GM18526 (cell line): ENCODE measurements around the gene CST8.

ENCODE experiments used
- POLR2A ChIP-seq: IDR thresholded peaks from 3 replicates; pipeline ENCODE4 v1.6.1; 2011; ENCODE audit not compliant: insufficient read length; ENCODE audit errors: extremely low read depth

The CST8 gene

DNA sequence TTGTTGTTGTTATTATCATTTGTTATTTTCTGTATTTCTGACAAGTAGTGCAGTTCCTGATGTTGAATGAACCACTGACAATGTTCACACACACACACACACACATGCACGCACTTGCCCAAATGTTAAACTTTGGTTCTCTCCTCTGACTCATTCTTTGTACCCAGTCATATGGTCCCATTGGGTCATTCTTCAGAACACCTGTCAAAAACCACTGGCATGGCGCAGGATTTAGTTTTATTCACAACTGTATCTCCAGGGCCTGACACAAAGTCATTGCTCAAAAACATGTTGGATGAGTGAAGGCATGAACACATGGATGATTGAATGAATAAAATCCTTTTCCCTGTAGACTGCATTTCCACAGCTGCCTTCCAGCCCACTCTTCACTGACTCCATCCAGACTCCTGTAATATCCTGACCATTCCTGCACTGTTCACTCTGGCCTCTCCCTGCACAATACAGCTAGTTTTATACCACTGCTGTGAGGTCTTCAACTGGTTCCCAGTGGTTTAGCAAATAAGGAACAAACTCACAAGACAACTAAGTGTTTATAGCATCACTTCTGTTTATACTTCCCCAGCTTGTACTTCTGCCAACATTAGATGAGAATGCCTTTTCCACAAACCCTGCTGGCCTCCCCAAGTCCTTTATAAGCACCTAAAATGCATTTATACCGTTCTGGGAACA, 31.3 kb upstream of the CST8 start:
- TF ChIP-seq POLR2A: no peak

GRCh38 chr20:23461180-23461579, 29.7 kb upstream of the CST8 start:
- TF ChIP-seq POLR2A: no peak

DNA sequence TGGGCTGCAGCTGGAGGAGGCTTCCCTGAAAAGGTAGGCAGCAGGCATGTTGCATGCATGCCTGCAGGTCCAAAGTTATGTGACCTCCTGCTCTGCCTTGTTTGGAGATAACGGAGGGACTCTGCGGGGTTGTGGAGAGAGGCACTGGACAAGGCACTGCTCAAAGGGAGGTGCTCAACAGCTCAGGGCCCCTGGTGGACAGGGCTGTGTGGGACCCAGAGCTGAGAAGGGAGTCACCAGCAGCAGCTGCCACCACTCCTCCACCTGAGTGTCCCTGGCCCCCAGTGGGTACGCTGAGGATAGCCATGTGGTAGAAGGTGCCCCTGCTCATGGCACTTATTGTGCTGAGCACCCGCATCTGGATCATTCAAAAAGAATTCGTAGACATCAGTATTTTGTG, 15.5 kb upstream of the CST8 start:
- no peak for TF ChIP-seq POLR2A

- no peak for TF ChIP-seq POLR2A
Measured at GRCh38 chr20:23476015-23476754, 14.7 kb upstream of the CST8 start.

DNA sequence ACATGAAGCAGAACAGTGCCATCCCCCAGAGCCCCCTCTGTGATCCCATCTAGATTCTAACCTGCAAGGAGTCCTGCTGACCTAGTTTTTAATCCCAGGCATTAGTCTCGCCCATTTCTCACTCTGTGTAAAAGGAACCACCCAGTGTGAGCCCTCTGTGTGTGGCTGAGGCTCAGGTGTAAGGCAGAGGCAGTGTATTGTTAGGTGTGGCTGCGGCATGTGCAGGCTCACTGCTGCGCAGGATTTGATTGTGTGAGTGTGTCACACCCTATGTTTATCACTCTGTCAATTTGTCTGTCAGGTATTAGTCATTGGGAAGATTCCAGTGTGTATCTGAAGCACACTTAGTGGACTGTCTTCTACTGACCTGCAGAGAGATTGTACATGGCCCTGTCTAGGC, 13.7 kb upstream of the CST8 start:
- no peak for TF ChIP-seq POLR2A

DNA sequence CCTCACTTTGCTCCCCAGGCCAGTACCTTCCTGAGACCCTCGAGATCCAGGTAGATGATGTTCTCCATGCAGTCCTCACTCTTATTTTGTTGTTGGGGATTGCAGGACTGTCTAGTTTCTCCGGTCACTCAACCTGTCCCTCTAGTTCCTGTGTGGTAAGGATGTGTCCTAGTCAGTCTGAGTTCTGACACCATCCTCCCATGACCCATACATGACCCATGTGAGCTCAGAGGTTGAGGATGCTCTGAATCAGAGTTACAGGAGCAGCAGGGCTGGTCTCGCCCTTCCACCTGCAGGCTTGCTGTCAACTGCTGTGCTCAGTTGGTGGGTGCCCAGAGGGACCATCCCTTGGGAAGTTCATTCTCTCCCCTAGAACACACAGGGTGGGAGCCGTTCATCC, 11.9 kb upstream of the CST8 start:
- TF ChIP-seq POLR2A: no peak

DNA sequence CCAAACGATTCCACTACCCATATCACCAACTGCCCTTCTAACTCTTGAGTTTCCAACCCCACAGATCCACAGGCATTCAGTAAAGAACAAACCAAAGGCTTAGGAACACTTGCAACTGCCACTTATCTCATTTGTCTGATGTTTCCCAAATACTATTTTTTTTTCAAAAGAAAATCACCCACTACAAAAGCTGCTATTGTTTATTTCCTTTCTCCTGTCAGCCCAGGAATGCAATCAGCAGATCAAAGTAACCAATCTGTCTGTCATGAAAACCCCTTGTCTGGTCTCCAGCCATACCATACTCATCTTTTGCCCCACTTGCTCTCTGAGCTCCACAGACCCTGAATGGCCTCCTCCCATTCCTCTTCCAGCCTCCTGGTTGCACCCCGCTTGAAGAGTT, 8.8 kb upstream of the CST8 start:
- TF ChIP-seq POLR2A: no peak

- TF ChIP-seq POLR2A: no peak
Measured at GRCh38 chr20:23484081-23484480, 6.8 kb upstream of the CST8 start.

- no peak for TF ChIP-seq POLR2A
Measured at GRCh38 chr20:23488470-23488869, 2.4 kb upstream of the CST8 start.

DNA sequence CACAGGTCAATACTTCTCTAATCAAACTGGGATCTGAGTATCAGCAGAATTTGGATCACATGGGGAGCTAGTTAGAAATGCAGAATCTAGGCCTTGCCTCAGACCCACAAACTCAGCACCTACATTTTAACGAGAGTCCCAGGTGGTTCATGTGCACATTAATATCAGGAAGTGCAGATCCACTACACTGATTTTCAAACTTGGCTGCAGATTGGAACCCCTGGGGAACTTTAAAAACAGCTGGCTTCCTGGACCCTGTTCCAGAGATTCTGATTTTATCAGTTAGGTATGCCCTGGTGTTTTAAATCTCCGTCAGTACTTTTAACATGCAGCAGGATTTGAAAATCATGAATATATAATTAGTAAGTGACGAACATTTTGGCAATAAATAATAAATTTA, 1.9 kb upstream of the CST8 start:
- TF ChIP-seq POLR2A: no peak

GRCh38 chr20:23492292-23492691, 1.4 kb downstream of the CST8 start:
- TF ChIP-seq POLR2A: no peak

DNA sequence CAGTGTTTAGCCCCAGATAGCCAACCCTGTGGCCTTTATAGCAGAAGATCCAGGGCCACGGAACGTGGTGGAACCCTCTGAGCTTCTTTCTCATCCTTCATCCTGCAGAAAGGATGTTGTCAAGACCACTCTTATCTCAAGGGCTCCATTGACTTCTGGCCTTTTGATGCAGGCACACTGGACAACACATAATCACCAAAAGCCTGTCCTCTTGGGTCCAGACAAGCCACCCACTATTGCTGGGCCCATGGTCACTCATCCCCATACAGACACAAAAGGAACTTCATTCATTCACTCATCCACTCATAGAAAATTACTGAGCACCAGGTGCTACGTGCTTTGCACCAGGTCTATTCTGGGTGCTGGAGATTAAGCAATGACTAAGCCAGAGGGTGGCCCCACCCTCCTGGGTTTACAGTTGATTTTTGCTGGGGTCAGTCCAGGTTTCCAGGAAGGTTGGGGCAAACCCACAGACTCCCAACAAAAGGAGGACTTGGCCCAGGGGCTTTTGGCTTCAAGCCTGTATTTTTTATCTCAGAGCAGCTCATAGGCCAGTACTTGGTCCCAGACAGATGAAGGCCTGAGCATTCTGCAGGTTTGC, 2.4 kb downstream of the CST8 start:
- TF ChIP-seq POLR2A: no peak

GRCh38 chr20:23497536-23497935, 6.6 kb downstream of the CST8 start:
- TF ChIP-seq POLR2A: no peak

- no peak for TF ChIP-seq POLR2A
Measured at GRCh38 chr20:23501926-23502325, 11.0 kb downstream of the CST8 start.

- TF ChIP-seq POLR2A: no peak
Measured at GRCh38 chr20:23503649-23504048, 12.7 kb downstream of the CST8 start.

DNA sequence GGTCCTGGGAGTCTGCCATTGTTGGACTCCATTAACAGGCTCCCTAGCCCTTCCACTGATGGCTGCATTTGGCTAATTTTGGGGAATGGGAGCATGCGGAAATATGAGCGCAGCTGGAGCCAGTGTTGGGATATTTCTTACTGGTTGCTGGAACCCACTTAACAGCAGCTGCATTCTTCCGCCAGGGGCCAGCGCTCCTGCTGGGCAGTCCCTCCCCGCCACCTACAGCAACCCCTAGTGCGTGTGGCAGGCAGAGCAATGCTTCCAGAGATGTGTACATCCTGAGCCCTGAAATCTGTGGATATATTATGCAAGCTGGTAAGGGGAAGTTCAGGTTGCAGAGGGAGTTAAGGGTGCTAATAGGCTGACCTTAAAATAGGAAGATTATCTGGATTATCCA, 16.4 kb downstream of the CST8 start:
- TF ChIP-seq POLR2A: no peak

DNA sequence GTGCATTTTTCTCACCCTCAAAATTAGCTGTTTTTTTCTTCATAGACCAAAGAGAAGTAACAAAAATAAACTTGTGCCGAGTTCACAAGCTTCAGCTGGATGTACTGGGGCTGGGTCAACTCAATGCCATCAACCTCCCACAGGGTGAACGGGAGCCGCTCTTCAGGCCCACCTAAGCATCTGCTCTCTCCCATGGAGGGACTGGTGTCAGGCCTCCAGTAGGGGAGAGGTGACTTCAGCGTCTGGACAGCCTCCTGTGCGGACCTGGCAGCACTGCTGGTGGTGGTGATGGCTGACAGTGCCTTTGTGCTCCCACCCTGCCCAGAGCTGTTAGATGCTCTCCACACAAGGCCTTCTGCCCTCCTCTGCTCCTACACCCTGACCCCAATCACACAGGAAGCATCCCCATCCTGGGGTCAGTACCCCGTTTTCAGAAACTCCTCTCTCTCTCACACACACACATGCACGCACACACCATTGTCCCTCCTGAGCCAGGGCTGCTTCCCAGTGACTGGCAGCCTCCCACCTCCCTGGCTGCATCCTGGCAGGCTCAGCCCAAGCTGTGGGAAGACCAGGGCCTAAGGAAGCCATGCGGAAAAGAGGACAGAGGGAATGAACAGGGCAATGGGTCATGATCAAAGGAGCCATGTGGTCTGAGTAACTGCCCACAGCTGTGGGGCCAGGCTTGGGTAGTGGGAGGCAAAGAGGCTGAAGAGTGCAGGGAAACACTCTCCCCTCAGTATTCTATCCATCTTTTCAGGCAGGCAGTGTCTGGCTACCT, 17.7 kb downstream of the CST8 start:
- TF ChIP-seq POLR2A: no peak
